ENCODE results near the gene CACNA2D4.
"Not testable (repeated sequence)": the region's sequence is repeated elsewhere in the genome, so short reads cannot be mapped to it uniquely, and the experiment has no call there.

CACNA2D4 gene

GRCh38 chr12:1918081-1918883 lies at the start of gene CACNA2D4:
Gene CACNA2D4, minus strand, starts transcription at chr12:1918652. Its CDS starts 179 bp downstream, at chr12:1918473.
- no peak for DNase-seq (ENCODE audit: low spot score)

DNA sequence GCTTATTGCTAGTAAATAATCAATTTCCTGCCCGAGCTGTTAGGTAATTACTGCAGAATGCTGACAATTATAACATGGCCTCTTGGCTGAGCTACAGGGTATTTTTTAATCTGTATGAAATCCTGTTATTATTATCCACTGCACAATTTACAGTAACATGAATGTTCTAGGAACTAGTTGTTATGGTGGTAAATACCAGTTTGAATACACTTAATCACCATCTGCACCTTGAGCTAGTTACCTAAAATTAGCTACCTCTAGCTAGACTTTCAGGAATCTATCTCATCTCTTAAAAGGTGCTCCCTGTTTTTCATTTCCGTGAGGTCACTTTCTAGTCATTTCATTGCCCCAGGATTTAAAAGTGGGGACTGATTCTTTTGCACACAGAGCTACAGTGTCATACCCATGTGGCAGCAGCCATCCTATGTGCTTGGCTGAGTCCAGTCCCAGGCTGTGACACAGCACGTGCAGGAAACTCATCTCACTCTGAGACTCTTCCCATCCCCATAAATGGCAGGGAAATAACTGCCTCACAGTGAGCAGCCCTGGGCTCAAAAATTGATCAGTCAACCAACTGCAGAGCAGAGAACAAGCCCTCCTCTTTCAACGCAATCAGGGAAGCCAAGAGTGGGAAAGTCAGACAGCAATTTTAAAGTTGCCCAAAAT lies 48.2 kb upstream of the CACNA2D4 start:
- no peak for DNase-seq (ENCODE audit: low spot score)

DNA sequence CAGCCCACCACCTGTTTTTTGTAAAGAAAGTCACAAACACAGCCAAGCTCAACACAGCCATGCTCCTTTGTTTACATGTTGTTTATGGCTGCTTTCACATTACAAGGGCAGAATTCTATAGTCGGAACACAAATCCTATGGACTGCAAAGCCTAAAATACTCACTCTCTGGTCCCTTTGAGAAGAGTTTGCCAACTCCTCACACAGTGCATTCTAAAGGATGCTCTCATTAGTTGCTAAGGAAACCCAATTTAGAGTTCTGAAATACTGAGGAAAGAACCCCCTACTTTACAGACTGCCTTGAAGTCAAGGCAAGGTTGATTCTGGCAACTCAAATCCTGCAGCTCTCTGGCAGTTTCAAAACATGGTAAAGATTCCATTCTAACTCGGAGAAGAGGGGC lies 47.5 kb upstream of the CACNA2D4 start:
- DNase-seq (ENCODE audit: low spot score), result no peak

GRCh38 chr12:1962051-1963020 lies 43.9 kb upstream of the CACNA2D4 start:
- no peak for DNase-seq (ENCODE audit: low spot score)

- DNase-seq (ENCODE audit: low spot score), result no peak
Observed at GRCh38 chr12:1956716-1957115, 38.3 kb upstream of the CACNA2D4 start.

DNA sequence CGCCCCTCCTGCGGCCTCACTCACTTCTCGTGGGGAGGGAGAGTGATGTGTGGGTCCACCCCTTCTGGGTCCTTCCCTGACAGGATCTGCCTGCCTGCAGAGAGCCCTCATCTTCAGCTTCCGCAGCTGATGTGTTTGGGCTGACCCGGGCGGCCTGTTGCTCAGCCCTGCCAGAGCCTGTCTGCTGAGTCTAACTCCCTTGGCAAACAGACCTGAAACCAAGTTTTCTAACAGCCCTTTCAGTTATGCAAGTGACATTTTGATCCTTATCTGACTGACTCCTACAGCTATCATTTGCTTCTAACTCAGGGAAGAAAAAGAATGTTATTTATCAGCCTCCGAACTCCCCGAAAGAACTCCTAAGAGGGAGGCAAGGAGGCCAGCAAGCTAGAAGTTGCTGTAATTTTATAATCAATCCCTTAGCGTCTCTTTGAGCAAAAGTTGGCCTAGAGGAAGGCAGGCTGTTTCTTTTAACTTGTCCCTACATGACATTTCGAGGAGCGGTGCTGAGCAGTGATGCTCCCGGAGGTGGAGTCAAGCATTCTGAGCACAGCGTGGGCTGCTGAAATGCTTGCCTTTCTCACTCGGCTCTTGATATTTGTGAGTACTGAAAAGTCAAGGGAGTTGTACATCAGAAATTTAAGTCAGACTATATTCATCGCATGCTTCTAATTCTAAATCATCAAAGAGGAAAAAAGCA lies 31.5 kb upstream of the CACNA2D4 start:
- DNase-seq (ENCODE audit: low spot score), result no peak

- DNase-seq (ENCODE audit: low spot score), result no peak
Observed at GRCh38 chr12:1948883-1949282, 30.4 kb upstream of the CACNA2D4 start.

DNA sequence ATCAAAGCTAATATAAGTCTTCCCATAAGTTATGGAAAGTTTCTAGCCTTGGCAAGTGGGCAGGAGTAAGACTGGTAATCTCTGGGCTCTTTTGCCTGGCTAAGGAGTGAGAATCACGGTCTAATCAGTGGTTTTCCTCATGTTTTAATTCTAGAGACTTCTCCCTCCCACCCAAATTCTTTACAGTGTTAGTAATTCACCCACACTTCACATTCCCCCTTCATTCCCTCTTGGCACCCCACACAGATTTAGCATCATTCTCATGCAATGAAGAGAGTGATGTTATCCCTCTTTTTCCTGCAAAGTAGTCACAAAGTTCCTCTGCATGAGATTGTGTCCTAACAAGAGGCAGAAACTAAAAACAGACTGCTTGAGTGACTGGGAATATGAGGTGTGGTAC lies 28.6 kb upstream of the CACNA2D4 start:
- DNase-seq (ENCODE audit: low spot score), result no peak

GRCh38 chr12:1946296-1946695 lies 27.8 kb upstream of the CACNA2D4 start:
- DNase-seq (ENCODE audit: low spot score), result no peak

- not testable (repeated sequence) for DNase-seq (ENCODE audit: low spot score)
Observed at GRCh38 chr12:1945502-1945901, 27.1 kb upstream of the CACNA2D4 start.

DNA sequence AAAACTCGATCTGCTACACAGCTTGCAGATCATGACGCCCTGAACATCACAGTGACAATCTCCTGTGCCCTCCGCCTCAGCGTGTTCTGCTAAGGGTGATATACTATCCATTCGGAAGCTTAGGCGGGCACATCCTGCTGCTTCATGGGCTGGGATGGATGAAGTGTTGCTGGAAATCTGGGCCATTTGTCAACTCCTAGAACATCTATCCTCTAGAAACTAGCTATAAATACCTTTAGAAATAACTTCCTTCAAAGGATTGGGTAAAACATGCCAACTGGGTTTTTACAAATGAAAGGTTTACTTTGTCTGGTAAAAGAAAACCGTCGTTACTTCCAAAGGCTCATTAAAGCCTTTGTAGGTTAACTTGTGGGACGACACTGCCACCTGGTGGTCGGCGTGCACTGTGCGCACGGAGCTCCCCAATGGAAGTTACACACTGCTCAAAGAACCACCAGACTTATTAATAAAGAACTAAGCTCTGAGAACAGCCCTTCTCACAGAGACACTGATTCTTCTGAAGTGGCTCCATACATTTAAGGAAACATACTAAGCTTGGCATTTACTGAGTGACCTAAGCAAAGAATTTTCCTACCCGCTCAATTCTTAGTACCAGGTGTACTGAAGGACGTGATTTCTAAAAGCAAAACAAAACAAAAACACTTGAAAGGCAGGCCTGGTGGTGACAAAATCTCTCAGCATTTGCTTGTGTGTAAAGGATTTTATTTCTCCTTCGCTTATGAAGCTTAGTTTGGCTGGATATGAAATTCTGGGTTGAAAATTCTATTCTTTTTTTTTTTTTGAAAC lies 21.6 kb upstream of the CACNA2D4 start:
- DNase-seq (ENCODE audit: low spot score), result peak; percentile 85

DNA sequence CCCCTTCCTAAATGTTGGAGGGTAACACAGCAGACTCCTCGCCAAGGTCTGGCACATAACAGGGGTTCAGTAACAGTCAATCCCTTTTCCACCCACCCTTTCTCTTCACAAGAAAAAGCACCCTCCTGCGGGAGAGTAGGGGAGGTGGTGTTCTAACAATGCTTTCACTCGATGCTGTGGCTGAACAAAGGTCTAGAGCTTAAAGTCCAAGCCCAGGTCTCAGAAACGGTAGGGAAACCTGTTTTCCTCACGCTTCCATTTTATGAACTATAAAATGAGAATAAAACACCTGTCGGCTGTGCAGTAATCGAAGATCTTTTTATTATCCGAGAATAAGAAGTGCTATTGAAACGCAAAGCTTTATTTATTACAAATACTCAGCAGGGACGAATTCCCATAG lies 20.9 kb upstream of the CACNA2D4 start:
- DNase-seq (ENCODE audit: low spot score), result no peak

DNA sequence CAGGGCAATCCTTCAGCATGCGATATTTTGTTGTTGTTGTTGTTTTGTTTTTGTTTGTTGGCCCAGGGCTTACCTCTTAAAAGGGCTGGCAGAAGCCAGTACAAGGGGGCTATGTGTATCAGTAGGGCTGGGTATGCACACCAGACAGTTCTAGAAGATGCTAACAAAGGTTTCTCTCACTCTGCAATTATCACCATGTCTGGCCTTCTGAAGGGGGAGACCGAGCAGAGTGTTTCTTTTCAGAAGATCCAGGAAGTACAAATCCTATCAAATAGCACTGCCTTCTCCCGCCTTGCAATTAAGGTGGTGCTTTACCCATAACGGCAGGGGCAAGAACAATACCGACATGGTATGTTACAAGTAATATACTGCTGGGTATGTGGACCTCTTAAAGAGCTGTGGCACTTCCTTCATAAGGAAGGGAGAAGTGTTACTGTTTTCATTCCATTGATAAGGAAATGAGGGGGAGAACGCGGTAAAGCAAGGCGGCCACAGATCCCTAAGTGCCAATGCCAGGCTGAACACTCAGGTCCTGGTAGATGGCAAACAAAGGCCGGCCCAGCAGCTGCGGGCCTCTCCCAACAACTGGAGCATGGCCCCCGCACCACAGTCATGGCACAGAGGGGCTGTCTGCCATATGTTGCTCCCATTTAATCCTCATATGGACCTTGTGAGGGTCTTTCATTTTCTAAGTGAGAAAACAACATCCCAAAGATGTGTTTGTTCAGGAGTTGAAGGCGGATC lies 19.2 kb upstream of the CACNA2D4 start:
- DNase-seq (ENCODE audit: low spot score), result no peak

DNA sequence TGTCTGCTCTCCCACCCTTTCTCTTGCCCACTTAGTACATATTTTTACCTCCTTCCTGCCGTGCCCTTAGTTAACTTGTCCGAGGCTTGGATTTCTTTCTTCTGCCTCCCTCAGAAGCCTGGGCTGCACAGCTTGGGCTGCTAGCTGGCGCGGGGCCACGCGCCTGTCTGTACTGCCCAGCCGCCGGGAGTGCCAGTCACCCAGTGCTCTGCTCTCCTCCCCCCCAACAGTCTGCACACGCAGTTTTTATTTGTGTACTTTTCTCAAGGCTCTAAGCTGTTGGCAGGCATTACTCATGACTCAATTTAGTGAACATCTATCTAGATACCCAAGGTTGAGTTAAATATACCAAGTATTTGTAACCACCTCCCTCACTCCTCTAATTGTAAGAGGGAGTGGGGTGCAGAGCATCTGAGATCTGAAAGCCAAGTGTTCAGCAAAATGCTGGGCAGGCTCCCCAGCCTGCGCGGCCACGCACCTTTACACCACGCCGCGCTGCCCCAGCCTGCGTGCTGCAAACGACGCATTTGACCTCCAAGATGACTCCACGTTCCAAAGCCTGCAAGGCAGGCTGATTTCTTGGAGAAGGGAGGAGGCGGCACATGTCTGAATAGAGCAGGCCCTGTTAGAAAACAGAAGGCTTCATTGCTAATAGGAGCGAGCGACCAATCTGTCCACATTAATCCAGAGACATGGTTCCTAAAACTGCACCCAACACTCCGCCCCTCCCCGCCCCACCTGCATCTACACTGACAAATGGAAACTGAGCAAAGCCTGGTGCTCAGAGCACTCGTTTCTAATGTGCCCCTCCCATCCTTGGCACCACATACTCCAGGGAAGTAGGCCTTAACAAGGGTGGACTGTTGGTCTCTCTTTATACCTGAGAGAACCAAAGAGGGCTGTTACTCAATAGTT lies 18.2 kb upstream of the CACNA2D4 start:
- DNase-seq (ENCODE audit: low spot score), result no peak

DNA sequence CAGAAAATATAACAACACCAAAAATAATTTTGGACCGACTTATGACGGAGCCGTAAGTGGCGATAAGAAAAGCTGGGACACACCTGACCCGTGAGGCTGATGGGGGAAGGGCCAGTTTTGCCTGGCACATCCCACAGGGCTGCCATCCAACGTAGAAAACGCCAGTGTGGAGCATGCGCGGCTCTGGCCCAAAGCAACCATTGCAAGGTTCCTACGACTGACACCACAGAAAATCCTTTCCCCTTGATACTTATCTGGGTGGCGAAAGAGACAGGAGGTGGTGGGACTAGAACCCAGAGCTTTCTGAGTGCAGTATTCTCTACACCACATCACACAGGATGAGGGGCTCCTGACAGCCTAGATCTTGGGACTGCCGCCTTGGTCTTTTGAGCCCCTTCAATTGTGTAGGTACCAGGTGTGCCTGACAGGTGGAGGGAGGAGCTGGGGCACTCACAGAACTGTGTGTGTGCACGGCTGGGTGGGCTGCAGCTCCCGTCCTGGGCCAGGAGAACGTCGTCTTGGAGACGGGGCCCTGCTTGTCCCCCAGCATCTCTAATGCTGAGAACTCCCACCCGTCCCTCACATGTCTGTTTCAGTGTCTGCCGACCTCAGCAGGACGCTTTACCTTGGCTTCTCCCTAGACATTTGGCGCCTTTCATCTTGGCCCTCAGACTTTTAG lies 17.4 kb upstream of the CACNA2D4 start:
- no peak for DNase-seq (ENCODE audit: low spot score)

GRCh38 chr12:1935242-1935641 lies 16.8 kb upstream of the CACNA2D4 start:
- no peak for DNase-seq (ENCODE audit: low spot score)

GRCh38 chr12:1934831-1935230 lies 16.4 kb upstream of the CACNA2D4 start:
- DNase-seq (ENCODE audit: low spot score), result no peak

GRCh38 chr12:1934068-1934467 lies 15.6 kb upstream of the CACNA2D4 start:
- no peak for DNase-seq (ENCODE audit: low spot score)
